HepG2 (cell line): ENCODE data around the gene RRAS. TPM values are rescaled to one million over a fixed set of nuclear protein-coding genes. Genes with fewer than 3 reads are reported as not detected.

Experiments
- ETV6 ChIP-seq: sonication (generic); formaldehyde crosslinking; conservative IDR thresholded peaks from 2 replicates; pipeline ENCODE4 v1.4.0; 2020; ENCODE audit warnings: missing genetic modification reagents
- RFXANK ChIP-seq: IDR thresholded peaks from 2 replicates; pipeline ENCODE4 v1.6.1; 2016
- SIN3A ChIP-seq: IDR thresholded peaks from 2 replicates; pipeline ENCODE4 v1.6.1; 2011; ENCODE audit warnings: low read depth, mild to moderate bottlenecking, control low read depth, low read length, borderline replicate concordance
- ZNF691 ChIP-seq: sonication (generic); formaldehyde crosslinking; IDR thresholded peaks from 2 replicates; pipeline ENCODE4 v1.4.0; 2020; ENCODE audit warnings: missing genetic modification reagents, low read depth, mild to moderate bottlenecking, borderline replicate concordance
- polyA plus RNA-seq, 8 experiments: library from polyadenylated mRNA; depleted of rRNA in 3 of 8; stranded (reverse) in 7 of 8; unstranded in 1 of 8; fragments of >200 nt; fragmentation: Illumina TruSeq in 4 of 8; extraction: Trizol in 4 of 8; gene quantifications; 2 replicates each; pipeline versions ENCODE4 v1.2.1 to v1.2.3, GENCODE V29; 2011 to 2016; ENCODE audit warnings: low read depth in 4 of 8, missing spikeins in 1 of 8, mixed read lengths in 1 of 8; ENCODE audit not compliant: insufficient read depth in 1 of 8
- total RNA-seq, 5 experiments: library from RNA; depleted of rRNA; stranded (reverse); fragments of >200 nt; fragmentation: Illumina TruSeq; extraction: Trizol; gene quantifications; 2 replicates each; pipeline ENCODE4 v1.2.3, GENCODE V29; 2016; ENCODE audit warnings: low read depth in 1 of 5
- TF ChIP-seq, protein P1 (sequence below): IDR thresholded peaks from 2 replicates; pipeline ENCODE4 v1.6.1; 2016; ENCODE audit warnings: low read depth, missing genetic modification reagents, missing compliant biosample characterization
- TF ChIP-seq, protein P2 (sequence below): sonication (generic); formaldehyde crosslinking; conservative IDR thresholded peaks from 2 replicates; pipeline ENCODE4 v1.4.0; 2020; ENCODE audit warnings: missing genetic modification reagents
- TF ChIP-seq, protein P3 (sequence below): IDR thresholded peaks from 2 replicates; pipeline ENCODE4 v1.6.1; 2016; ENCODE audit warnings: missing genetic modification reagents, missing compliant biosample characterization
- TF ChIP-seq, protein P4 (sequence below): sonication (generic); formaldehyde crosslinking; IDR thresholded peaks from 2 replicates; pipeline ENCODE4 v1.4.0; 2020; ENCODE audit warnings: mild to moderate bottlenecking, missing genetic modification reagents

RRAS gene
- total and polyA plus RNA-seq, 2 of the 13 experiments (the other 11 are each of a cell fraction or from before 2014, with no cell fraction given) = 1.5 to 12.0 TPM

DNA sequence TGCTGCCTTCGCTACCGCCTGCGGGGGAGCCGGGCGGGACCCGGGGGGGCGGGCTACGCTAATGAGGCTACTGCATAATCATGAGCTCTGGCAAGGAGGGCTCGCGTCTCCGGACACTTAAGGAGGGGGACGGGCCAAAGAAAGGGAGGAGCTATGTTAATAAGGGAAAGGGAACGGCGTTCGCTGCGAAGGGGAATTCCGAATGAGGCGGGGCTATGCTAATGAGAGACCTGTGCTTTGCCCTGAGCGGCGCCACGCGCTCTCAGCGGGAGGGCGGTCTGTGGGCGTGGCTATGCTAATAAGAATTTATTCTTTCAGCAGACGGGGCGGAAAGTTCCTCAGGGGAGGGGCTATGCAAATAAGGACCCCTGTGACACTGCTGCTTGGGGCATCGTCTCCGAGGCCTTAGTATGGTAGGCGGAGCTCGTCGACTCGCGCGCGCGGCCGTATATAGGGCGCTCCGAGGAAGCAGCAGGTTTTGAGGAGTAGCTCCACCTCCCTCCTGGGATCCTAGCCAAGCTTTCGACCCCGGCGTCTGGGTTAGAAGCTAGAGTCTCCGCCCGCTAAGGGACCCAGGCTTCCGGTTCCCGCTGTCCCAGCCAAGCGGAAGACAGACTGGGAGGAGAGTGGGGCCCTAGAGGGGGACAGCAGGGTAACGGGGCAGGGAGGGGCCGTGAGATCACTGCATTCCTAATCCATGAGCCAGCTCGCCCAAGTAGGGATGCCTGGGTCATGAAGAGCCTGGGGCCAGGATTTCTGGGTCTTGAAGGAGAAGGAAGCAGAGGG, at the start of gene RRAS (continued):
- TF ChIP-seq, protein P1, sequence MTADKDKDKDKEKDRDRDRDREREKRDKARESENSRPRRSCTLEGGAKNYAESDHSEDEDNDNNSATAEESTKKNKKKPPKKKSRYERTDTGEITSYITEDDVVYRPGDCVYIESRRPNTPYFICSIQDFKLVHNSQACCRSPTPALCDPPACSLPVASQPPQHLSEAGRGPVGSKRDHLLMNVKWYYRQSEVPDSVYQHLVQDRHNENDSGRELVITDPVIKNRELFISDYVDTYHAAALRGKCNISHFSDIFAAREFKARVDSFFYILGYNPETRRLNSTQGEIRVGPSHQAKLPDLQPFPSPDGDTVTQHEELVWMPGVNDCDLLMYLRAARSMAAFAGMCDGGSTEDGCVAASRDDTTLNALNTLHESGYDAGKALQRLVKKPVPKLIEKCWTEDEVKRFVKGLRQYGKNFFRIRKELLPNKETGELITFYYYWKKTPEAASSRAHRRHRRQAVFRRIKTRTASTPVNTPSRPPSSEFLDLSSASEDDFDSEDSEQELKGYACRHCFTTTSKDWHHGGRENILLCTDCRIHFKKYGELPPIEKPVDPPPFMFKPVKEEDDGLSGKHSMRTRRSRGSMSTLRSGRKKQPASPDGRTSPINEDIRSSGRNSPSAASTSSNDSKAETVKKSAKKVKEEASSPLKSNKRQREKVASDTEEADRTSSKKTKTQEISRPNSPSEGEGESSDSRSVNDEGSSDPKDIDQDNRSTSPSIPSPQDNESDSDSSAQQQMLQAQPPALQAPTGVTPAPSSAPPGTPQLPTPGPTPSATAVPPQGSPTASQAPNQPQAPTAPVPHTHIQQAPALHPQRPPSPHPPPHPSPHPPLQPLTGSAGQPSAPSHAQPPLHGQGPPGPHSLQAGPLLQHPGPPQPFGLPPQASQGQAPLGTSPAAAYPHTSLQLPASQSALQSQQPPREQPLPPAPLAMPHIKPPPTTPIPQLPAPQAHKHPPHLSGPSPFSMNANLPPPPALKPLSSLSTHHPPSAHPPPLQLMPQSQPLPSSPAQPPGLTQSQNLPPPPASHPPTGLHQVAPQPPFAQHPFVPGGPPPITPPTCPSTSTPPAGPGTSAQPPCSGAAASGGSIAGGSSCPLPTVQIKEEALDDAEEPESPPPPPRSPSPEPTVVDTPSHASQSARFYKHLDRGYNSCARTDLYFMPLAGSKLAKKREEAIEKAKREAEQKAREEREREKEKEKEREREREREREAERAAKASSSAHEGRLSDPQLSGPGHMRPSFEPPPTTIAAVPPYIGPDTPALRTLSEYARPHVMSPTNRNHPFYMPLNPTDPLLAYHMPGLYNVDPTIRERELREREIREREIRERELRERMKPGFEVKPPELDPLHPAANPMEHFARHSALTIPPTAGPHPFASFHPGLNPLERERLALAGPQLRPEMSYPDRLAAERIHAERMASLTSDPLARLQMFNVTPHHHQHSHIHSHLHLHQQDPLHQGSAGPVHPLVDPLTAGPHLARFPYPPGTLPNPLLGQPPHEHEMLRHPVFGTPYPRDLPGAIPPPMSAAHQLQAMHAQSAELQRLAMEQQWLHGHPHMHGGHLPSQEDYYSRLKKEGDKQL (CRISPR knock-in tag) = no peak
- no peak for TF ChIP-seq ZNF691 (CRISPR knock-in tag)
- TF ChIP-seq, protein P2, sequence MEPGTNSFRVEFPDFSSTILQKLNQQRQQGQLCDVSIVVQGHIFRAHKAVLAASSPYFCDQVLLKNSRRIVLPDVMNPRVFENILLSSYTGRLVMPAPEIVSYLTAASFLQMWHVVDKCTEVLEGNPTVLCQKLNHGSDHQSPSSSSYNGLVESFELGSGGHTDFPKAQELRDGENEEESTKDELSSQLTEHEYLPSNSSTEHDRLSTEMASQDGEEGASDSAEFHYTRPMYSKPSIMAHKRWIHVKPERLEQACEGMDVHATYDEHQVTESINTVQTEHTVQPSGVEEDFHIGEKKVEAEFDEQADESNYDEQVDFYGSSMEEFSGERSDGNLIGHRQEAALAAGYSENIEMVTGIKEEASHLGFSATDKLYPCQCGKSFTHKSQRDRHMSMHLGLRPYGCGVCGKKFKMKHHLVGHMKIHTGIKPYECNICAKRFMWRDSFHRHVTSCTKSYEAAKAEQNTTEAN (CRISPR knock-in tag) = no peak
- TF ChIP-seq, protein P3, sequence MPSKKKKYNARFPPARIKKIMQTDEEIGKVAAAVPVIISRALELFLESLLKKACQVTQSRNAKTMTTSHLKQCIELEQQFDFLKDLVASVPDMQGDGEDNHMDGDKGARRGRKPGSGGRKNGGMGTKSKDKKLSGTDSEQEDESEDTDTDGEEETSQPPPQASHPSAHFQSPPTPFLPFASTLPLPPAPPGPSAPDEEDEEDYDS (CRISPR knock-in tag) = peak; percentile 97
- no peak for TF ChIP-seq ETV6 (CRISPR knock-in tag)
- TF ChIP-seq SIN3A = peak; percentile 65; the same call in 1 of the 2 replicates
- TF ChIP-seq, protein P4, sequence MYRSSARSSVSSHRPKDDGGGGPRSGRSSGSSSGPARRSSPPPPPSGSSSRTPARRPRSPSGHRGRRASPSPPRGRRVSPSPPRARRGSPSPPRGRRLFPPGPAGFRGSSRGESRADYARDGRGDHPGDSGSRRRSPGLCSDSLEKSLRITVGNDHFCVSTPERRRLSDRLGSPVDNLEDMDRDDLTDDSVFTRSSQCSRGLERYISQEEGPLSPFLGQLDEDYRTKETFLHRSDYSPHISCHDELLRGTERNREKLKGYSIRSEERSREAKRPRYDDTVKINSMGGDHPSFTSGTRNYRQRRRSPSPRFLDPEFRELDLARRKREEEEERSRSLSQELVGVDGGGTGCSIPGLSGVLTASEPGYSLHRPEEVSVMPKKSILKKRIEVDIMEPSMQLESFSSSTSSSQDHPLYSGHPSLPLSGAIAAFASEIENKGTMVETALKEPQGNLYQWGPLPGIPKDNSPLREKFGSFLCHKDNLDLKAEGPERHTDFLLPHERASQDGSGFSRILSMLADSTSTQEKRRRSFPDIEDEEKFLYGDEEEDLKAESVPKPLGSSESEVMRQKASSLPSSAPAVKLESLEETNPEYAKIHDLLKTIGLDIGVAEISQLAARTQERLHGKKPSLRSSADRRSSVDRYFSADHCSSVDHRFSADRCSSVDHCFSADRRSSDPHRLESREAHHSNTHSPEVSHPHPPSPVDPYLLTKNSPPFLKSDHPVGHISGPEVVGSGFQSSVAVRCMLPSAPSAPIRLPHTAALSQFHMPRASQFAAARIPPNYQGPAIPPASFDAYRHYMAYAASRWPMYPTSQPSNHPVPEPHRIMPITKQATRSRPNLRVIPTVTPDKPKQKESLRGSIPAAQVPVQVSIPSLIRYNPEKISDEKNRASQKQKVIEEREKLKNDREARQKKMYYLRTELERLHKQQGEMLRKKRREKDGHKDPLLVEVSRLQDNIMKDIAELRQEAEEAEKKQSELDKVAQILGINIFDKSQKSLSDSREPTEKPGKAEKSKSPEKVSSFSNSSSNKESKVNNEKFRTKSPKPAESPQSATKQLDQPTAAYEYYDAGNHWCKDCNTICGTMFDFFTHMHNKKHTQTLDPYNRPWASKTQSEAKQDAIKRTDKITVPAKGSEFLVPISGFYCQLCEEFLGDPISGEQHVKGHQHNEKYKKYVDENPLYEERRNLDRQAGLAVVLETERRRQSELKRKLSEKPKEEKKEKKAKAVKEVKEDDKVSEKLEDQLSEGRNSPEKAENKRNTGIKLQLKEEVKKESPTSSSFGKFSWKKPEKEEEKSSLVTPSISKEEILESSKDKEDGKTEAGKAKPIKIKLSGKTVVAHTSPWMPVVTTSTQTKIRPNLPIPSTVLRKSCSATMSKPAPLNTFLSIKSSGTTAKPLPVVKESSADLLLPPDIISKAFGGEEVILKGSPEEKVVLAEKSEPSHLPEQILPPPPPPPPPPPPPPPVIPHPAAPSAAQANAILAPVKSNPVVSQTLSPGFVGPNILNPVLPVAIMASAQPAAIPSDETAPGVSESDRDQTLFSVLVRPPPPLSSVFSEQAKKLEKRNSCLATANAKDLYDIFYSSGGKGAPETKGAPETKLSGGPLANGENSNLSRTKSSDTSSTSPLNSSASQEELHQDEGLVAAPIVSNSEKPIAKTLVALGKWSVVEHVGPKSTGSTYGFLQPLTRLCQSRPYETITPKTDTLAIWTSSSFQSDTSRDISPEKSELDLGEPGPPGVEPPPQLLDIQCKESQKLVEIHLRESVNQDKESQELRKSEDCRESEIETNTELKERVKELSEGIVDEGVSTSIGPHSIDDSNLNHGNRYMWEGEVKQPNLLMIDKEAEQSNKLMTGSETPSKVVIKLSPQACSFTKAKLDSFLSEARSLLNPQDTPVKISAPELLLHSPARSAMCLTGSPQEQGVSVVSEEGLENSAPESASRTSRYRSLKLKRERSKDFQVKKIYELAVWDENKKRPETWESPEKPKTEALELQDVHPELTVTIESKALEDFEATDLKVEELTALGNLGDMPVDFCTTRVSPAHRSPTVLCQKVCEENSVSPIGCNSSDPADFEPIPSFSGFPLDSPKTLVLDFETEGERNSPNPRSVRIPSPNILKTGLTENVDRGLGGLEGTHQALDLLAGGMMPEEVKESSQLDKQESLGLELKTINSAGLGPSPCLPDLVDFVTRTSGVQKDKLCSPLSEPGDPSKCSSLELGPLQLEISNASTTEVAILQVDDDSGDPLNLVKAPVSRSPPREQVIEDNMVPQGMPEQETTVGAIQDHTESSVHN = no peak
- TF ChIP-seq RFXANK (CRISPR knock-in tag) = no peak
